GM18951 (cell line): ENCODE measurements around the gene ADAMTS14.

Experiments used
- POLR2A ChIP-seq: IDR thresholded peaks from 4 replicates; pipeline ENCODE4 v1.6.1; 2011; ENCODE audit warnings: mild to moderate bottlenecking; ENCODE audit not compliant: insufficient read length, insufficient read depth; ENCODE audit errors: extremely low read depth
- in situ Hi-C: fragments of 300-500 bp; cut with MboI; formaldehyde crosslinking; loops from one replicate; pipeline ENCODE4 v1.12.0; 2022; ENCODE audit warnings: low sequenced_read_pairs, mixed read lengths, inconsistent platforms; ENCODE audit not compliant: unreplicated experiment

ADAMTS14 gene

DNA sequence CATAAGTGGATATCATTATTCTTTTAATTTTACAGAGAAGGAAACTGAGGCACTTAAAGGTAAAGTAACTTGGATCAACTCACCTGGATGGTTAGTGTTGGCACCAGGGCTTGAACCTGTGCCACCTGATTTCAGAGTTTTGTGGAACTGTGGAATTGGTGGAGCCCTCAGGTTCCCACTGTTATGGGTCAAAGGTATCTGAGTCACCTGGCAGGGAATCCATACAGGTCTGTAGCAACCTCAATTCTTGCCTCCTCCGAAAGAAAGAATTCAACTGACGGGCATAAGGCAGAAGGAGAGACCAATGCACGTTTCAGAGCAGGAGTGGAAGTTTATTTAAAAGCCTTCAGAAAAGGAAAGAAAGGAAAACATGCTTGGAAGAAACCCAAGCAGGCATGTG lies 25.2 kb upstream of the ADAMTS14 start:
- TF ChIP-seq POLR2A = no peak
- in situ Hi-C loops = no loop called here

DNA sequence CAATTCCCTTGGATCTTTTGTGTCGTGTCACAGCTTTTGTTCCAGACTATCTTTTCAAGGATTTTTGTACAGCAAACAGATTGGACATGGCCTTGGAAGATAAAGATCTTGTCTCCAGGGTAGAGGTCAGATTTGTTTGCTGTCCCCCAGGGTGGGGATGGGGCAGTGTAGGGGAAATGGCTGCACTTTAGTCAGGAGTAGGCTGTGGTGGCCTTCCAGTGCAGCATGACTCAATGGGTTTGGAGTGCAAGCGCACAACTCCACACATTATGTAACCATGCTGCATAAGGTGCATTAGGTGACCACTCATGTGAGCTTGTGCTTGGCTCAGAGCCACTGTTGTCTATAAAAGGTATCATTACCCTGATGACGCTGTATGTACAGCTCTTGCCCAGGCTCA lies 23.9 kb upstream of the ADAMTS14 start:
- TF ChIP-seq POLR2A = no peak
- in situ Hi-C loops = no loop called here

- no peak for TF ChIP-seq POLR2A
- in situ Hi-C loops = no loop called here
Measured at GRCh38 chr10:70649526-70649925, 22.8 kb upstream of the ADAMTS14 start.

DNA sequence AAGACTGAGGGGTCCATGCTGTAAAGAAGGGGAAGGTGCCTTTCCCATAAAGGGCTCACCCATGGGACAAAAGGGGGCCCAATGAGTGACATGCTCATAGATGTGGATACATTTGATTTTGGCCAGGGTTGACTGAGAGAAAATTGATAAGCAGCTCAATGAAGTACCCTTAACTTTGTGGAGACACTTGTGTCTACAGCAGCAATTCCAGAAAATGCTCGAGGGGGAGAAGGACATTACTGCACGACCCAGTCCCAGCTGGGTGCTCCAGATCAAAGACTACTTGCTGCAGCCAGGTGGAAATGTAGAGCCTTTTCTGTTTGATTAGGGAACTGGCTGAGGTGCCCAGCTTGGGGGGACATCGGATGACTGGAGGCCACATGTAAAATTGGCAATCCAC lies 22.2 kb upstream of the ADAMTS14 start:
- in situ Hi-C loops = no loop called here

GRCh38 chr10:70650718-70651117 lies 21.6 kb upstream of the ADAMTS14 start:
- TF ChIP-seq POLR2A = no peak
- in situ Hi-C loops = no loop called here

More for the DNA sequence above, 22.2 kb upstream of the ADAMTS14 start:
- TF ChIP-seq POLR2A = no peak

DNA sequence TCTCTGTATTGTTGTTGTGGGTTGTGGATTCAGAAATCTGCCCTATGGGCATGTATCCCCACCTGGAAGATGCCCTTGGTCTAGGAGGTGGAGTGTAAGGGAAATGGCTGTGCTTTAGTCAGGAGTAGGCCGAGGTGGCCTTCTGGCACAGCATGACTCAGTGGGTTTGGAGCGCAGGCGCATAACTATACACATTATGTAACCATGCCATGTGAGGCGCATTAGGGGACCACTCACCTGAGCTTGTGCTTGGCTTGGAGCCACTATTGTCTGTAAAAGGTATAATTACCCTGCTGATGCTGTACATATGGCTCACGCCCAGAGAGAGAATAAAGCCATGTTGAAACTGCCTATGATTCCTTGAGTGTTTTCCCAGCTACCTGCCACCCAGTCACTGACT lies 20.6 kb upstream of the ADAMTS14 start:
- in situ Hi-C loops = no loop called here
- no peak for TF ChIP-seq POLR2A

DNA sequence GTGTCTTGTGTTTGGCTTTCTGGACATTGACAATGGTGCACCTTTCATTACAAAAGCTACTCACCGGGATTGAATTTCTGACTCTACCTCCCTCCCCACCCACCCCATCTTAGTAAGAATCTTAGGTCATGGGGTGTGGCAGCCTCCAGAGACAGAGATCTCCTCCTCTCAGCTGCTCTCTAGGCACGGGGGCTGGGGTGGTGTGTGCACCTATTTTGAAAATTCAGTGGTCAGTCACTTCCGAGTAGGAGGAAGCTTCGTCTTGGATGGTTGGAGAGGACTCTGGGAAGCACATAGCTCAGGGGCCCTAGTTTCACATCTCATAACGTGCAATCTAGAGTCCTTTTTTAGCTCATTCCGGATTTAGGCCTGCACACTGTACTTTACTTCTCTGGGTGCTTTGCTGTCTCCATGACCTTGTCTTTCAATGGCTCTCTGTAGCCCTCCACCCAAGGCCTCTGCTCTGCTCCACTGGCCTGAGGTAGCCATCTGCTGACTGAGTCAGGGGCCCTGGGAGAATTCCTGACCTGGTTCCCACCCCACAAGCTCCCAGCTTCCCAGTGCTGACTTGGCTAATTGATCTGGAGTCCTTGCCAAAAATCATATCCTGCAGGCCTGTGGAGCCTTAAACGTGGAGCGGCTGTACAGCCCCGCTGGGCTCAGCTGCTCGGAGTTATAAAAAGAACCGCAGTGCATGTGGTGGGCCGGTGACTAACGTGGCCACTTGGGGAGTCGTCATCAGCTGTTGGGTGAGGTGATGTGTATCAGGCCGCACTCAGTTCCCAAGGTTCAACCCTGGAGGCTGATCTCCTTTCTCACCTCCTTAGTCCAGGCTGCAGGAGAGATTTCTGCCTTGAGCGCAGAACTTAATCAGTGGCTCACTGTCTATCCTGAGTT lies 19.3 kb upstream of the ADAMTS14 start:
- in situ Hi-C loops = no loop called here
- TF ChIP-seq POLR2A = no peak

DNA sequence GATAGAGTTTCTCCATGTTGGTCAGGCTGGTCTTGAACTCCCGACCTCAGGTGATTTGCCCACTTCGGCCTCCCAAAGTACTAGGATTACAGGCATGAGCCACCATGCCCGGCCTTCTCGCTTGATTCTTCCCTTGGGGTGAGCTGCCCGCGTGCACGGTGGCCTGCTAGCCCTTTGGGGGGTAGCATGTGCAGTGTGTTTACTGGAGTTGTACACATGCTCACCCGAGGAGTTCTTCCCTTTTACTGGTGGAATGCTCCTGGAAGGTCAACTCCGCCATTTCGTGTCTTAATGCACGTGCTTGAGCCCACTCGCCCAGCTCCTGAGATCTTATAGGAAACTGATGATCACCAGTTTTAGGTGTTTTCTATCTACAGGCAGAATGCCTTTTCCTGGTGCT lies 17.0 kb upstream of the ADAMTS14 start:
- in situ Hi-C loops = no loop called here
- TF ChIP-seq POLR2A = no peak

GRCh38 chr10:70656489-70656888 lies 15.8 kb upstream of the ADAMTS14 start:
- in situ Hi-C loops = no loop called here
- no peak for TF ChIP-seq POLR2A

- TF ChIP-seq POLR2A = no peak
- in situ Hi-C loops = no loop called here
Measured at GRCh38 chr10:70657041-70657440, 15.3 kb upstream of the ADAMTS14 start.

DNA sequence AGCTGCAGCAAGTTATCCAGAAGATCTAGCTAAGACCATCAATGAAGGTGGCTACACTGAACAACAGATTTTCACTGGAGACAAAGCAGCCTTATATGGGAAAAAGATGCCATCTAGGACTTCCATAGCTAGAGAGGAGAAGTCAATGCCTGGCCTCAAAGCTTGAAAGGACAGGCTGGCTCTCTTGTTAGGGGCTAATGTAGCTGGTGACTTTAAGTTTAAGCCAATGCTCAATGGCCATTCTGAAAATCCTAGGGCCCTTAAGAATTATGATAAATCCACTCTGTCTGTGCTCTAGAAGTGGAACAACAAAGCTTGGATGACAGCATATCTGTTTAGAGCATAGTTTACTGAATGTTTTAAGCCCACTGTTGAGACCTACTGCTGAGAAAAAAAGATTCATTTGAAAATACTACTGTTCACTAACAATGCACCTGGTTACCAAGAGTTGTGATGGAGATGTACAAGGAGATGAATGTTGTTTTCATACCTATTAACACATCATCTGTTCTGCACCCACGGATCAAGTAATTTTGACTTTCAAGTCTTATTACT lies 13.6 kb upstream of the ADAMTS14 start:
- in situ Hi-C loops = no loop called here
- TF ChIP-seq POLR2A = no peak

GRCh38 chr10:70659306-70659705 lies 13.0 kb upstream of the ADAMTS14 start:
- no peak for TF ChIP-seq POLR2A

GRCh38 chr10:70660722-70661121 lies 11.6 kb upstream of the ADAMTS14 start:
- no peak for TF ChIP-seq POLR2A
- in situ Hi-C loops = no loop called here

More at GRCh38 chr10:70659306-70659705, 13.0 kb upstream of the ADAMTS14 start:
- in situ Hi-C loops = no loop called here
